BE2C (cell line): ENCODE results near the gene ST8SIA6.

Source experiments
- DNase-seq: peaks from one replicate; pipeline ENCODE4 v3.0.0-alpha.2; 2020
- H3K27me3 ChIP-seq: fragments of 250-450 bp; sonication (Bioruptor Pico); 2 replicates; pipeline ENCODE4 v1.5.1; 2020; ENCODE audit warnings: mild to moderate bottlenecking
- H3K36me3 ChIP-seq: fragments of 250-450 bp; sonication (Bioruptor Pico); 2 replicates; pipeline ENCODE4 v1.5.1; 2020; ENCODE audit warnings: mild to moderate bottlenecking
- H3K4me1 ChIP-seq: fragments of 250-450 bp; sonication (Bioruptor Pico); 2 replicates; pipeline ENCODE4 v1.5.1; 2020
- H3K4me3 ChIP-seq: 2 replicates; pipeline ENCODE4 v1.5.1; 2011; ENCODE audit warnings: low read depth, low read length
- H3K9me3 ChIP-seq: fragments of 250-450 bp; sonication (Bioruptor Pico); 2 replicates; pipeline ENCODE4 v1.5.1; 2020
- CTCF ChIP-seq: IDR thresholded peaks from 2 replicates; pipeline ENCODE4 v1.5.1; 2012; ENCODE audit warnings: mild to moderate bottlenecking, low read depth, low read length

ST8SIA6 gene

GRCh38 chr10:17353568-17354300 lies 100.7 kb downstream of the ST8SIA6 start:
- Histone ChIP-seq H3K4me1 (no peaks in the 10 kb centered on the region), H3K36me3 (no peaks in the 10 kb centered on the region), H3K9me3 (no peaks in the 10 kb centered on the region; the same call in 1 of the 2 replicates), H3K27me3 (0 out of 2 replicates have a peak, but pooled peaks cover 2% of the 10 kb centered on the region), H3K4me3 (no peak overlapping the region)
- no peak for DNase-seq
- no peak for TF ChIP-seq CTCF

- H3K4me1 ChIP-seq = no peaks in the 10 kb centered on the region
- H3K27me3 ChIP-seq = 0 out of 2 replicates have a peak, but pooled peaks cover 2% of the 10 kb centered on the region
- H3K36me3 ChIP-seq = no peaks in the 10 kb centered on the region
- TF ChIP-seq CTCF = no peak
- no peak for DNase-seq
- H3K9me3 ChIP-seq = no peaks in the 10 kb centered on the region; the same call in 1 of the 2 replicates
- no peak overlapping the region for H3K4me3 ChIP-seq
These were observed 101.8 kb downstream of the ST8SIA6 start for GRCh38 chr10:17352583-17352982.

- DNase-seq = no peak
- H3K4me1 ChIP-seq = no peaks in the 10 kb centered on the region
These were observed 102.9 kb downstream of the ST8SIA6 start for GRCh38 chr10:17351506-17351905.

GRCh38 chr10:17349717-17350116 lies 104.7 kb downstream of the ST8SIA6 start:
- no peak for TF ChIP-seq CTCF
- no peak for DNase-seq
- Histone ChIP-seq H3K36me3 (no peaks in the 10 kb centered on the region), H3K27me3 (0 out of 2 replicates have a peak, but pooled peaks cover 2% of the 10 kb centered on the region), H3K4me1 (no peaks in the 10 kb centered on the region), H3K4me3 (no peak overlapping the region), H3K9me3 (no peaks in the 10 kb centered on the region; the same call in 1 of the 2 replicates)

More at GRCh38 chr10:17351506-17351905, 102.9 kb downstream of the ST8SIA6 start:
- Histone ChIP-seq H3K27me3 (0 out of 2 replicates have a peak, but pooled peaks cover 2% of the 10 kb centered on the region), H3K4me3 (no peak overlapping the region), H3K9me3 (no peaks in the 10 kb centered on the region; the same call in 1 of the 2 replicates), H3K36me3 (no peaks in the 10 kb centered on the region)
- TF ChIP-seq CTCF = no peak

DNA sequence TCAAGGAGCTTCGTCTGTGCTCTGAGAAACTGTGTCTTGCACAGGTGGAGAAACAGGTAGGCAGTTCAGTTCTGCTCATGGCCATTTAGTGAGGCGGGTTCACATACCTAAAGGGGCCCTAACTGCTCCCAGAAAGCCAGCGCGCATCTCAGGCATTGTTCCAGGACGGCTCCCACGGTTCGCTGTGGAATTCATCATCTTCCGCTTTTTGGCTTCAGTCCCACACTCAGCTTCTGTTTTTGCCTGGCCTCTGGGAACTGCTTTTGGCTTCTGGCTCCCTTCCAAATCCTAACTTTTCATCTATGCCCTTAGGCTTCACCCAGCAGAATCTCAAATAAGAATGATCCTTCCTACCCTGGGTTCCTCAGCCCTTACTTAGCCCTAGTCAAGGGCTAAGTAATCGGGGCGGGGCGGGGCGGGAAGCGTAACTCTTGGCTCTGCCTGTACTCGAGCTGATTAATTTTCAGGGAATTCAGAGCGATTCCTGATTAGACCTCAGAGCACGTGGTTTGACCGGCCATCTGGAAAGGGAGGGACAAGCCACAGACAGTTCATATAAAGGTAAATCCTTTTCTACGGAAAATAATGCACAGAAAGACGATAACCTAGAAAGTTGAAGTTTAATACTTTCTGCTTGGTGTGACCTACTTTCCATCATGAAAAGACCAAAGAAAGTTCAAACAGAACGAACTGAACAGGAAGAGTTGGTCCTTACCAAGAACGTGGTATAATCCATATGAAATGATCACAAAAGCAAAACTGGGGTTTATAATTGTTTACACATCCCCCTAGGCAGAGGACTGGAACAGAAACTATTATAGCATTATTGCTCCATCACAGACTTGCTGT lies 105.7 kb downstream of the ST8SIA6 start:
- no peaks in the 10 kb centered on the region for H3K4me1 ChIP-seq
- H3K36me3 ChIP-seq = no peaks in the 10 kb centered on the region
- H3K9me3 ChIP-seq = no peaks in the 10 kb centered on the region; the same call in 1 of the 2 replicates
- TF ChIP-seq CTCF = no peak
- peak overlapping the region; percentile 50 for H3K4me3 ChIP-seq
- H3K27me3 ChIP-seq = 0 out of 2 replicates have a peak, but pooled peaks cover 2% of the 10 kb centered on the region
- DNase-seq = peak; percentile 83
